WTC11 (cell line): ENCODE measurements around the gene MYCBPAP.

Experiments used
- CBFB ChIP-seq: sonication (generic); formaldehyde crosslinking; IDR thresholded peaks from 2 replicates; pipeline ENCODE4 v1.8.1; 2022; ENCODE audit warnings: mild to moderate bottlenecking, low read depth, missing genetic modification reagents
- CTCF ChIP-seq: fragments of 200-600 bp; IDR thresholded peaks from 2 replicates; pipeline ENCODE4 v1.8.0; 2022; ENCODE audit warnings: antibody characterized with exemption
- JUN ChIP-seq: sonication (generic); formaldehyde crosslinking; IDR thresholded peaks from 2 replicates; pipeline ENCODE4 v1.8.0; 2023; ENCODE audit warnings: mild to moderate bottlenecking, missing genetic modification reagents
- MAX ChIP-seq: sonication (generic); formaldehyde crosslinking; IDR thresholded peaks from 2 replicates; pipeline ENCODE4 v1.8.0; 2022; ENCODE audit warnings: mild to moderate bottlenecking, missing genetic modification reagents
- TEAD4 ChIP-seq: sonication (generic); formaldehyde crosslinking; IDR thresholded peaks from 2 replicates; pipeline ENCODE4 v1.8.0; 2022; ENCODE audit warnings: mild to moderate bottlenecking, missing genetic modification reagents

GRCh38 chr17:50536683-50537646 lies 28.7 kb downstream of the MYCBPAP start:
- TF ChIP-seq CTCF (no peak), JUN (CRISPR knock-in tag) (no peak), TEAD4 (no peak), CBFB (CRISPR knock-in tag) (no peak), MAX (CRISPR knock-in tag) (no peak)
